ENCODE measurements around the gene MCRIP2. TPM values are rescaled to one million over a fixed set of nuclear protein-coding genes. Genes with fewer than 3 reads are reported as not detected.

Gene MCRIP2
- total and polyA plus RNA-seq, 4 donors: 10.4 to 28.9 (median 18.8) TPM

- peaks cover 0 to 14% of the 10 kb centered on the region in 2 donors for H3K36me3 ChIP-seq (ENCODE audit: control insufficient read depth in 1 of 2, insufficient read depth in 2 of 2, low read length in 1 of 2)
- no peaks in the 10 kb centered on the region for H3K4me1 ChIP-seq (ENCODE audit: control insufficient read depth in 1 of 2, insufficient read depth in 2 of 2, low read length in 2 of 2)
- no peaks in the 10 kb centered on the region for H3K27me3 ChIP-seq (ENCODE audit: control insufficient read depth in 1 of 2, insufficient read depth in 2 of 2, low read length in 1 of 2)
- no peak overlapping the region for H3K27ac ChIP-seq (ENCODE audit: low read depth in 1 of 2, low read length in 2 of 2)
- no peak overlapping the region for H3K4me3 ChIP-seq (ENCODE audit: low read length in 2 of 2)
- intact Hi-C loops (cut with DNase I): no loop called here
- H3K9me3 ChIP-seq (ENCODE audit: control insufficient read depth, low read length): no peaks in the 10 kb centered on the region
- no peak for ATAC-seq (ENCODE audit: low FRiP score)
- WGBS, 2 donors: 91% methylated on average over 43 to 52 of the region's 52 CpGs
- DNase-seq: no peak
Measured at GRCh38 chr16:670485-671352, 29.1 kb downstream of the MCRIP2 start.

GRCh38 chr16:671353-672131, 29.9 kb downstream of the MCRIP2 start:
- Histone ChIP-seq H3K27ac (ENCODE audit: low read depth in 1 of 2, low read length in 2 of 2) (no peak overlapping the region), H3K9me3 (ENCODE audit: control insufficient read depth, low read length) (no peaks in the 10 kb centered on the region), H3K4me1 (ENCODE audit: control insufficient read depth in 1 of 2, insufficient read depth in 2 of 2, low read length in 2 of 2) (no peaks in the 10 kb centered on the region), H3K27me3 (ENCODE audit: control insufficient read depth in 1 of 2, insufficient read depth in 2 of 2, low read length in 1 of 2) (no peaks in the 10 kb centered on the region), H3K36me3 (ENCODE audit: control insufficient read depth in 1 of 2, insufficient read depth in 2 of 2, low read length in 1 of 2) (peaks cover 0 to 14% of the 10 kb centered on the region in 2 donors), H3K4me3 (ENCODE audit: low read length in 2 of 2) (no peak overlapping the region)
- intact Hi-C loops (cut with DNase I): no loop called here
- DNase-seq (no peak), ATAC-seq (ENCODE audit: low FRiP score) (no peak)
- WGBS, 2 donors: 82 to 84% methylated on average over 40 of the region's 40 CpGs

GRCh38 chr16:672371-672770, 30.7 kb downstream of the MCRIP2 start:
- no peaks in the 10 kb centered on the region for H3K9me3 ChIP-seq (ENCODE audit: control insufficient read depth, low read length)
- no peak overlapping the region for H3K4me3 ChIP-seq (ENCODE audit: low read length in 2 of 2)
- H3K36me3 ChIP-seq (ENCODE audit: control insufficient read depth in 1 of 2, insufficient read depth in 2 of 2, low read length in 1 of 2): peaks cover 0 to 14% of the 10 kb centered on the region in 2 donors
- no peaks in the 10 kb centered on the region for H3K4me1 ChIP-seq (ENCODE audit: control insufficient read depth in 1 of 2, insufficient read depth in 2 of 2, low read length in 2 of 2)
- ATAC-seq (ENCODE audit: low FRiP score) (no peak), DNase-seq (no peak)
- H3K27ac ChIP-seq (ENCODE audit: low read depth in 1 of 2, low read length in 2 of 2): no peak overlapping the region
- WGBS, 2 donors: 93 to 94% methylated on average over 19 of the region's 19 CpGs
- intact Hi-C loops (cut with DNase I): no loop called here
- no peaks in the 10 kb centered on the region for H3K27me3 ChIP-seq (ENCODE audit: control insufficient read depth in 1 of 2, insufficient read depth in 2 of 2, low read length in 1 of 2)

GRCh38 chr16:672851-673250, 31.2 kb downstream of the MCRIP2 start:
- no peaks in the 10 kb centered on the region for H3K4me1 ChIP-seq (ENCODE audit: control insufficient read depth in 1 of 2, insufficient read depth in 2 of 2, low read length in 2 of 2)
- ATAC-seq (ENCODE audit: low FRiP score) (no peak), DNase-seq (no peak)
- H3K27me3 ChIP-seq (ENCODE audit: control insufficient read depth in 1 of 2, insufficient read depth in 2 of 2, low read length in 1 of 2): no peaks in the 10 kb centered on the region
- no peak overlapping the region for H3K27ac ChIP-seq (ENCODE audit: low read depth in 1 of 2, low read length in 2 of 2)
- no peak overlapping the region for H3K4me3 ChIP-seq (ENCODE audit: low read length in 2 of 2)
- intact Hi-C loops (cut with DNase I): no loop called here
- peaks cover 0 to 14% of the 10 kb centered on the region in 2 donors for H3K36me3 ChIP-seq (ENCODE audit: control insufficient read depth in 1 of 2, insufficient read depth in 2 of 2, low read length in 1 of 2)
- no peaks in the 10 kb centered on the region for H3K9me3 ChIP-seq (ENCODE audit: control insufficient read depth, low read length)
- WGBS, 2 donors: 93% methylated on average over 21 of the region's 21 CpGs

GRCh38 chr16:673399-673991, 31.9 kb downstream of the MCRIP2 start:
- intact Hi-C loops (cut with DNase I): no loop called here
- WGBS, 2 donors: 90 to 91% methylated on average over 18 of the region's 18 CpGs
- Histone ChIP-seq H3K36me3 (ENCODE audit: control insufficient read depth in 1 of 2, insufficient read depth in 2 of 2, low read length in 1 of 2) (peaks cover 0 to 14% of the 10 kb centered on the region in 2 donors), H3K4me1 (ENCODE audit: control insufficient read depth in 1 of 2, insufficient read depth in 2 of 2, low read length in 2 of 2) (no peaks in the 10 kb centered on the region), H3K9me3 (ENCODE audit: control insufficient read depth, low read length) (no peaks in the 10 kb centered on the region), H3K27ac (ENCODE audit: low read depth in 1 of 2, low read length in 2 of 2) (no peak overlapping the region), H3K27me3 (ENCODE audit: control insufficient read depth in 1 of 2, insufficient read depth in 2 of 2, low read length in 1 of 2) (no peaks in the 10 kb centered on the region), H3K4me3 (ENCODE audit: low read length in 2 of 2) (no peak overlapping the region)
- DNase-seq: no peak
- ATAC-seq (ENCODE audit: low FRiP score): no peak

GRCh38 chr16:674214-674881, 32.7 kb downstream of the MCRIP2 start:
- Histone ChIP-seq H3K27ac (ENCODE audit: low read depth in 1 of 2, low read length in 2 of 2) (no peak overlapping the region), H3K9me3 (ENCODE audit: control insufficient read depth, low read length) (no peaks in the 10 kb centered on the region), H3K27me3 (ENCODE audit: control insufficient read depth in 1 of 2, insufficient read depth in 2 of 2, low read length in 1 of 2) (no peaks in the 10 kb centered on the region), H3K36me3 (ENCODE audit: control insufficient read depth in 1 of 2, insufficient read depth in 2 of 2, low read length in 1 of 2) (peaks cover 0 to 14% of the 10 kb centered on the region in 2 donors), H3K4me3 (ENCODE audit: low read length in 2 of 2) (no peak overlapping the region), H3K4me1 (ENCODE audit: control insufficient read depth in 1 of 2, insufficient read depth in 2 of 2, low read length in 2 of 2) (no peaks in the 10 kb centered on the region)
- no peak for DNase-seq
- ATAC-seq (ENCODE audit: low FRiP score): no peak
- WGBS, 2 donors: 80 to 83% methylated on average over 21 to 22 of the region's 22 CpGs
- intact Hi-C loops (cut with DNase I): no loop called here

GRCh38 chr16:674968-675883, 33.6 kb downstream of the MCRIP2 start, which contains the start of gene RHBDL1:
TSS of gene RHBDL1 (plus strand) at chr16:675671. CDS start at chr16:675791, 120 bp downstream.
- DNase-seq (no peak), ATAC-seq (ENCODE audit: low FRiP score) (no peak)
- Histone ChIP-seq H3K36me3 (ENCODE audit: control insufficient read depth in 1 of 2, insufficient read depth in 2 of 2, low read length in 1 of 2) (peaks cover 0 to 14% of the 10 kb centered on the region in 2 donors), H3K27ac (ENCODE audit: low read depth in 1 of 2, low read length in 2 of 2) (no peak within 1 kb of the TSS), H3K9me3 (ENCODE audit: control insufficient read depth, low read length) (no peaks in the 10 kb centered on the region), H3K27me3 (ENCODE audit: control insufficient read depth in 1 of 2, insufficient read depth in 2 of 2, low read length in 1 of 2) (no peaks in the 10 kb centered on the region), H3K4me3 (ENCODE audit: low read length in 2 of 2) (peak within 1 kb of the TSS in 1 of 2 donors; percentile 29), H3K4me1 (ENCODE audit: control insufficient read depth in 1 of 2, insufficient read depth in 2 of 2, low read length in 2 of 2) (no peaks in the 10 kb centered on the region)
- intact Hi-C loops (cut with DNase I): no loop called here
- WGBS, 2 donors: 6 to 7% methylated on average over 43 to 73 of the region's 73 CpGs

Measured in aorta (tissue), 5 donors.